Lung (tissue), 12 donors: Measurements from ENCODE around the gene ABLIM2. TPM values are rescaled to one million over a fixed set of nuclear protein-coding genes. Genes with fewer than 3 reads are reported as not detected.

Source experiments
- ATAC-seq: fragments of 200-7000 bp; cut with Tn5 transposase; one replicate; pipeline ENCODE4 v1.9.1; 2020; ENCODE audit warnings: moderate number of reproducible peaks; ENCODE audit not compliant: insufficient read depth, low FRiP score
- DNase-seq, 3 donors: peaks; one replicate each; pipeline ENCODE4 v3.0.0-alpha.2; 2013 to 2017
- H3K27ac ChIP-seq, 2 donors: one replicate each; pipeline ENCODE4 v1.5.1; 2013; ENCODE audit warnings: mild to moderate bottlenecking in 2 of 2, moderate library complexity in 2 of 2, control low read depth in 1 of 2, inconsistent platforms in 1 of 2, low read depth in 1 of 2, low read length in 1 of 2
- H3K27me3 ChIP-seq, 3 donors: one replicate each; pipeline ENCODE4 v1.5.1; 2013; ENCODE audit warnings: low read length in 2 of 3; ENCODE audit not compliant: control insufficient read depth in 3 of 3, insufficient read depth in 3 of 3
- H3K36me3 ChIP-seq, 4 donors: one replicate each; pipeline ENCODE4 v1.5.1; 2013; ENCODE audit warnings: low read length in 4 of 4, mild to moderate bottlenecking in 1 of 4, moderate library complexity in 1 of 4; ENCODE audit not compliant: control insufficient read depth in 4 of 4, insufficient read depth in 4 of 4
- H3K4me1 ChIP-seq, 5 donors: one replicate each; pipeline ENCODE4 v1.5.1; 2013; ENCODE audit warnings: low read length in 5 of 5, mild to moderate bottlenecking in 2 of 5, moderate library complexity in 1 of 5; ENCODE audit not compliant: control insufficient read depth in 5 of 5, insufficient read depth in 5 of 5
- H3K4me3 ChIP-seq: one replicate; pipeline ENCODE4 v1.5.1; 2013; ENCODE audit warnings: mild to moderate bottlenecking, control low read depth, moderate library complexity
- H3K9ac ChIP-seq, 2 donors: one replicate each; pipeline ENCODE4 v1.5.1; 2013; ENCODE audit warnings: low read length in 2 of 2, control low read depth in 1 of 2; ENCODE audit not compliant: insufficient read depth in 1 of 2
- H3K9me3 ChIP-seq, 4 donors: one replicate each; pipeline ENCODE4 v1.5.1; 2013; ENCODE audit warnings: low read length in 3 of 4, mild to moderate bottlenecking in 1 of 4, moderate library complexity in 1 of 4; ENCODE audit not compliant: control insufficient read depth in 4 of 4, insufficient read depth in 3 of 4
- CTCF ChIP-seq: IDR thresholded peaks from 2 replicates; pipeline ENCODE4 v1.5.1; 2012; ENCODE audit warnings: mild to moderate bottlenecking; ENCODE audit errors: control extremely low read depth, extremely low read depth
- WGBS, 2 donors: extraction: QIAGEN DNeasy Blood & Tissue Kit; methylation state at CpG; one replicate each; pipeline ENCODE4 v1.1.7; 2013; 5-methylcytosine and 5-hydroxymethylcytosine counted together
- polyA plus RNA-seq, 2 donors: library from polyadenylated mRNA; stranded (reverse); fragments of 200-250 nt; gene quantifications; one replicate each; pipeline ENCODE4 v1.2.1, GENCODE V29; 2013
- total RNA-seq, 2 donors: library from RNA; depleted of rRNA in 1 of 2; stranded (reverse); fragments of >200 nt in 1 of 2; gene quantifications; one replicate each; pipeline ENCODE4 v1.2.1, GENCODE V29; 2014 to 2021
- donor health status: control.
- donor health status: control.
- donor health status: Bipolar disorder and iron deficiency.
- donor health status: healthy.
- donor health status: DM: yes; HTN: yes; CAD: no.

Gene ABLIM2
- total and polyA plus RNA-seq, 4 donors = 1.7 to 10.9 (median 5.2) TPM

GRCh38 chr4:7971159-7971631 is 187.4 kb downstream of the ABLIM2 start:
- no peak for TF ChIP-seq CTCF

GRCh38 chr4:7970361-7970946 is 188.2 kb downstream of the ABLIM2 start:
- Histone ChIP-seq H3K4me3 (no peak overlapping the region), H3K27ac (peak overlapping the region in 1 of 2 donors; percentile 68), H3K9me3 (no peaks in the 10 kb centered on the region), H3K36me3 (no peaks in the 10 kb centered on the region), H3K9ac (no peak overlapping the region), H3K4me1 (peaks cover 4 to 30% (median 16%) of the 10 kb centered on the region in 5 donors), H3K27me3 (no peaks in the 10 kb centered on the region)
- DNase-seq = no peak
- ATAC-seq = no peak
- no peak for TF ChIP-seq CTCF
- WGBS, 2 donors = 58 to 64% methylated on average over 11 to 13 of the region's 13 CpGs

More at GRCh38 chr4:7971159-7971631, 187.4 kb downstream of the ABLIM2 start:
- H3K9me3 ChIP-seq = no peaks in the 10 kb centered on the region
- H3K27me3 ChIP-seq = no peaks in the 10 kb centered on the region
- H3K27ac ChIP-seq = peak overlapping the region in 1 of 2 donors; percentile 68
- no peak for ATAC-seq
- H3K4me1 ChIP-seq = peaks cover 4 to 26% (median 16%) of the 10 kb centered on the region in 5 donors
- no peaks in the 10 kb centered on the region for H3K36me3 ChIP-seq
- no peak overlapping the region for H3K4me3 ChIP-seq
- WGBS, 2 donors = 41 to 54% methylated on average over 2 of the region's 2 CpGs
- no peak overlapping the region for H3K9ac ChIP-seq
- DNase-seq = no peak

GRCh38 chr4:7968262-7968896 is 190.2 kb downstream of the ABLIM2 start:
- DNase-seq (no peak), ATAC-seq (no peak)
- WGBS, 2 donors = 56 to 59% methylated on average over 16 of the region's 16 CpGs
- peak overlapping the region in 1 of 2 donors; percentile 62 for H3K27ac ChIP-seq
- no peak overlapping the region for H3K4me3 ChIP-seq
- H3K4me1 ChIP-seq = peaks cover 4 to 40% (median 23%) of the 10 kb centered on the region in 5 donors
- TF ChIP-seq CTCF = no peak
- no peak overlapping the region for H3K9ac ChIP-seq
- H3K9me3 ChIP-seq = no peaks in the 10 kb centered on the region
- no peaks in the 10 kb centered on the region for H3K27me3 ChIP-seq
- H3K36me3 ChIP-seq = no peaks in the 10 kb centered on the region
